ENCODE results near the gene PLEK2.
A peak's percentile ranks its signal among the peaks of the same experiment; 100 is the strongest.

The PLEK2 gene

DNA sequence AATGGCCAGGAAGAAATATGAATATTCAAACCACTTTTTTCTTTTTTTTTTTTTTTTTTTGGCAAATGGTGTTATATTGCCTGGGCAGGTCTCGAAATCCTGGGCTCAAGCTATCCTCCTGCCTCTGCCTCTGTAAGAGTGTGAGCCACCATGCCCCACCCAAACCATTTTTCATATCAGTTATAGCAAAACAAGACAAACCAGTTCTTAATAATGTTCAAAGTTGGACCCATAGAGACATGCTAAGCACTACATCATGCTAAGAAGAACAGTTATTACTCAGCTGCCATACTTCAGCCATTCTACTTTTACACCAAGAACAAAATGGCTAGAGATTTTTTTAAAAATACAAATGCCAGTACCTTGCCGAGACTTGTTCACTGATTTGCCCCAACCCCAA, 26.3 kb downstream of the PLEK2 start:
- no peak overlapping the region for H3K27ac ChIP-seq (ENCODE audit: low read length)
- no peaks in the 10 kb centered on the region for H3K9me3 ChIP-seq (ENCODE audit: control insufficient read depth in 2 of 2, low read length in 2 of 2)
- H3K36me3 ChIP-seq (ENCODE audit: control insufficient read depth in 2 of 2, insufficient read depth in 2 of 2, low read length in 2 of 2), result peaks cover 23 to 37% of the 10 kb centered on the region in 2 donors
- no peak overlapping the region for H3K9ac ChIP-seq (ENCODE audit: low read length in 2 of 2)
- no peaks in the 10 kb centered on the region for H3K4me1 ChIP-seq (ENCODE audit: control insufficient read depth, insufficient read depth, low read length)
- H3K27me3 ChIP-seq (ENCODE audit: control insufficient read depth in 1 of 2, insufficient read depth in 2 of 2, low read length in 2 of 2), result no peaks in the 10 kb centered on the region
- no peak overlapping the region for H3K4me3 ChIP-seq (ENCODE audit: low read length in 2 of 2)

DNA sequence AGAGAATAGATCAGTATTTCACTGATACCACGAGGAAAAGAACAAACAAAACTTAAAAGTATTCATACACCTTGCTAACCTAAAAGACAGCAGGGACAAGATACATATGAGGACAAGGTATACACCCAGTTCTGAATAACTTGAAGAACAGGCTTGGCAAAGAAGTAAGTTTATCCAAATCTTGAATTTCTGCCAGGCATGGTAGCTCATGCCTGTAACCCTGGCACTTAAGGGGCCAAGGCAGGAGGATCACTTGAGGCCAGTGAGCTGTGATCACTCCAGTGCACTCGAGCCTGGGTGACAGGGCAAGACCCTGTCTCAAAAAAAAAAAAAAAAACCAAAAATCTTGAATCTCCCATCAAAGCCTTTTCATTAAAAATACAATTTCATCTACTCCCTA, 26.8 kb downstream of the PLEK2 start:
- no peak overlapping the region for H3K27ac ChIP-seq (ENCODE audit: low read length)
- no peak overlapping the region for H3K9ac ChIP-seq (ENCODE audit: low read length in 2 of 2)
- no peaks in the 10 kb centered on the region for H3K27me3 ChIP-seq (ENCODE audit: control insufficient read depth in 1 of 2, insufficient read depth in 2 of 2, low read length in 2 of 2)
- no peak overlapping the region for H3K4me3 ChIP-seq (ENCODE audit: low read length in 2 of 2)
- H3K36me3 ChIP-seq (ENCODE audit: control insufficient read depth in 2 of 2, insufficient read depth in 2 of 2, low read length in 2 of 2), result peaks cover 24 to 39% of the 10 kb centered on the region in 2 donors
- no peaks in the 10 kb centered on the region for H3K9me3 ChIP-seq (ENCODE audit: control insufficient read depth in 2 of 2, low read length in 2 of 2)
- H3K4me1 ChIP-seq (ENCODE audit: control insufficient read depth, insufficient read depth, low read length), result no peaks in the 10 kb centered on the region

DNA sequence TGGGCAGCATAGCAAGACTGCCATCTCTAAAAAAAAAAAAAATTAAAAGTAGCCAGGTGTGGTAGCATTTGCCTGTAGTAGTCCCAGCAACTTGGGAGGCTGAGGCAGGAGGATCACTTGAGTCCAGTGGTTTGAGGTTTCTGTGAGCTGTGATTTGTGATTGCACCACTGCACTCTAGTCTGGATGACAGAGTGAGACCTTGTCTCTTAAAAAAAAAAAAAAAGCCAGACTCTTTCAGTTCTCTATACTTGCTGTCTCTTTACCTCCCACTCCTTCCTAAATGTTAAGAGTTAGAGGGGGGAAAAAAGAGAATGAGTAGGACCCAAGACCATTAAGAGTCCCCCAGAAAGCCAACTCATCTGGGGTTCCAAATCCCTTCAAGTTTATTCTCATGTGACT, 34.0 kb downstream of the PLEK2 start:
- Histone ChIP-seq H3K9me3 (ENCODE audit: control insufficient read depth in 2 of 2, low read length in 2 of 2) (no peaks in the 10 kb centered on the region), H3K36me3 (ENCODE audit: control insufficient read depth in 2 of 2, insufficient read depth in 2 of 2, low read length in 2 of 2) (peaks cover 51 to 52% of the 10 kb centered on the region in 2 donors), H3K9ac (ENCODE audit: low read length in 2 of 2) (no peak overlapping the region), H3K4me1 (ENCODE audit: control insufficient read depth, insufficient read depth, low read length) (no peaks in the 10 kb centered on the region), H3K27me3 (ENCODE audit: control insufficient read depth in 1 of 2, insufficient read depth in 2 of 2, low read length in 2 of 2) (no peaks in the 10 kb centered on the region), H3K27ac (ENCODE audit: low read length) (no peak overlapping the region), H3K4me3 (ENCODE audit: low read length in 2 of 2) (no peak overlapping the region)

DNA sequence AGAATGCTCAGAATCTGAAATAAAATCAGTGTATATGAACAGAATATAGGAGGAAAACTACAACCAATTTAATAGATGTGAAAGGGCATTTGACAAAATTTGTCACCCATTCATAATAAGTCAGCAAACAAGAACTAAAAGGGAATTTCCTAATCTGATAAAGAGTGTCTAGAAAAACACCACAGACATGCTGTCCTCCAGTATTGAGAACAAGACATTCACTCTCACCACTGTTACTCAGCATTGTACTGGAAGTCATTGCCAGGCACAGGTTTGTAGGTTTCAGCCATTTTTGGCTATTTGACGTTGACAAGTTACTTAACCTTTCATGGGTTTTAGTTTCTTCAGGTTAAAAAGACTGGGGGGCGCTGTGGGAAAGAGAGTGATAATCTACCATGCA, 38.6 kb downstream of the PLEK2 start:
- H3K27me3 ChIP-seq (ENCODE audit: control insufficient read depth in 1 of 2, insufficient read depth in 2 of 2, low read length in 2 of 2), result no peaks in the 10 kb centered on the region
- H3K4me1 ChIP-seq (ENCODE audit: control insufficient read depth, insufficient read depth, low read length), result no peaks in the 10 kb centered on the region
- no peak overlapping the region for H3K9ac ChIP-seq (ENCODE audit: low read length in 2 of 2)
- H3K4me3 ChIP-seq (ENCODE audit: low read length in 2 of 2), result no peak overlapping the region
- peaks cover 25 to 32% of the 10 kb centered on the region in 2 donors for H3K36me3 ChIP-seq (ENCODE audit: control insufficient read depth in 2 of 2, insufficient read depth in 2 of 2, low read length in 2 of 2)
- H3K9me3 ChIP-seq (ENCODE audit: control insufficient read depth in 2 of 2, low read length in 2 of 2), result no peaks in the 10 kb centered on the region
- H3K27ac ChIP-seq (ENCODE audit: low read length), result no peak overlapping the region

DNA sequence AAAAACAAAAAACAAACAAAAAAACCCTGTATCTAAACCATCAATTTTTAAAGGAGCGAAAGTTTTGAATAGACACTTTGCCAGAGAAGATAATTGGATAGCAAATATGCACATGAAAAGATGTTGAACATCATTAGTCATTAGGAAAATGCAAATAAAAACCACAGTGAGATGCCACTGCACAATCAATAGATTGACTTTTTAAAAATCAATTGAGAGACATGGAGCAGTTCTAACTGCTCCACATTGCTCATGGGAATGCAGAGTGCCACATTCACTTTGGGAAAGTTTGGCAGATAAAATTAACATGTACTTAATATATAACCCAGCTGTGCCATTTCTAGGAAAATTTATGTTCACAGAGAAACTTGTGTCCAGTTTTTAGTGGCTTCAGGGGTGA, 39.1 kb downstream of the PLEK2 start:
- Histone ChIP-seq H3K36me3 (ENCODE audit: control insufficient read depth in 2 of 2, insufficient read depth in 2 of 2, low read length in 2 of 2) (peaks cover 24 to 33% of the 10 kb centered on the region in 2 donors), H3K27ac (ENCODE audit: low read length) (no peak overlapping the region)

DNA sequence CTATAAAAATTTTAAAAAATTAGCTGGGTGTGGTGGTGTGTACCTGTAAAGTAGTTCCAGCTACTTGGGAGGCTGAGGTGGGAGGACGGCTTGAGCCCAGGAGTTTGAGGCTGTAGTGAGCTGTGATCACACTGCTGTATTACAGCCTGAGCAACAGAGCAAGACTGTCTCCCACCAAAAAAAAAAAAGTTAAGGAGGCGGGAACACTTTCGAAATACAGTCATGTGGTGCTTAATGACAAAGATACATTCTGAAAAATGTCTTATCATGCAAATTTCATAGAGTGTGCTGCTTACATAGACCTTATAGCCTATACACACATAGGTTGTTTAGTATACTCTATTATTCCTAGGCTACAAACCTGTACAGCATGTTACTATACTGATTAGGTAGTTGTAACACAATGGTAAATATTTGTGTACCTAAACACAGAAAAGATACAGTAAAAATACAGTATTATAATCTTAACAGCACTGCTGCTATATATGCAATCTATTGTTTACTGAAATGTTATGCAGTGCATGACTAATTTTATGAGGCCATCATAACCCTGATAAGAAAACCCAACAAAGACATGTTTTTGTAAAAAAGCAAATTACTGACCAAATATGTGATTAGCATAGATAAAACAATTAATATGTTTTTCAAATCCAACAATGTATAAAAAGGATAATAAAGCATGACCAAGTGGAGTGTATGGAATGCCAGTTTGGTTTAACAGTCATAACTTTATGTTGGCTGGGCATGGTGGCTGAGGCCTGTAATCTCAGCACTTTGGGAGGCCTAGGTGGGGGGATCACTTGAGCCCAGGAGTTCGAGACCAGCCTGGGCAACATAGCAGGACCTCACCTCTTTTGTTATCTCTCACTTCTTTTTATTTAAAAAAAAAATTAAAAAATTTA, 40.5 kb downstream of the PLEK2 start:
- Histone ChIP-seq H3K4me3 (ENCODE audit: low read length in 2 of 2) (no peak overlapping the region), H3K27ac (ENCODE audit: low read length) (no peak overlapping the region), H3K36me3 (ENCODE audit: control insufficient read depth in 2 of 2, insufficient read depth in 2 of 2, low read length in 2 of 2) (peaks cover 24 to 31% of the 10 kb centered on the region in 2 donors), H3K9ac (ENCODE audit: low read length in 2 of 2) (no peak overlapping the region), H3K9me3 (ENCODE audit: control insufficient read depth in 2 of 2, low read length in 2 of 2) (no peaks in the 10 kb centered on the region), H3K27me3 (ENCODE audit: control insufficient read depth in 1 of 2, insufficient read depth in 2 of 2, low read length in 2 of 2) (no peaks in the 10 kb centered on the region), H3K4me1 (ENCODE audit: control insufficient read depth, insufficient read depth, low read length) (no peaks in the 10 kb centered on the region)

More for the DNA sequence above, 39.1 kb downstream of the PLEK2 start:
- Histone ChIP-seq H3K4me3 (ENCODE audit: low read length in 2 of 2) (no peak overlapping the region), H3K4me1 (ENCODE audit: control insufficient read depth, insufficient read depth, low read length) (no peaks in the 10 kb centered on the region), H3K9ac (ENCODE audit: low read length in 2 of 2) (no peak overlapping the region), H3K9me3 (ENCODE audit: control insufficient read depth in 2 of 2, low read length in 2 of 2) (no peaks in the 10 kb centered on the region), H3K27me3 (ENCODE audit: control insufficient read depth in 1 of 2, insufficient read depth in 2 of 2, low read length in 2 of 2) (no peaks in the 10 kb centered on the region)

DNA sequence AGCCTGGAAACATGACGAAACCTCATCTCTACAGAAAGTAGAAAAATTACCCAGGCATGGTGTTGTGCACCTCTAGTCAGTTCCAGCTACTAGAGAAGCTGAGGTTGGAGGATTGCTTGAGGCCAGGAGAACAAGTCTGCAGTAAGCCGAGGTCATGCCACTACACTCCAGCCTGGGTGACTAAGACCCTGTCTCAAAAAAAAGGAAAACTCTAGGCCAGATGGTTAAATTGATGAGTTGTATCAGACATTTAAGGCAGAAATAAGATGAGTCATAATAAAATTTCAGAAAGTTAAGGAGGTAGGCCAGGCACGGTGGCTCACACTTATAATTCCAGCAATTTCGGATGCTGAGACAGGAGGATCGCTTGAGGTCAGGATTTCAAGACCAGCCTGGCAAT, 41.1 kb downstream of the PLEK2 start:
- Histone ChIP-seq H3K27me3 (ENCODE audit: control insufficient read depth in 1 of 2, insufficient read depth in 2 of 2, low read length in 2 of 2) (no peaks in the 10 kb centered on the region), H3K9me3 (ENCODE audit: control insufficient read depth in 2 of 2, low read length in 2 of 2) (no peaks in the 10 kb centered on the region), H3K36me3 (ENCODE audit: control insufficient read depth in 2 of 2, insufficient read depth in 2 of 2, low read length in 2 of 2) (peaks cover 26 to 27% of the 10 kb centered on the region in 2 donors), H3K4me1 (ENCODE audit: control insufficient read depth, insufficient read depth, low read length) (no peaks in the 10 kb centered on the region), H3K27ac (ENCODE audit: low read length) (no peak overlapping the region), H3K9ac (ENCODE audit: low read length in 2 of 2) (no peak overlapping the region), H3K4me3 (ENCODE audit: low read length in 2 of 2) (no peak overlapping the region)

DNA sequence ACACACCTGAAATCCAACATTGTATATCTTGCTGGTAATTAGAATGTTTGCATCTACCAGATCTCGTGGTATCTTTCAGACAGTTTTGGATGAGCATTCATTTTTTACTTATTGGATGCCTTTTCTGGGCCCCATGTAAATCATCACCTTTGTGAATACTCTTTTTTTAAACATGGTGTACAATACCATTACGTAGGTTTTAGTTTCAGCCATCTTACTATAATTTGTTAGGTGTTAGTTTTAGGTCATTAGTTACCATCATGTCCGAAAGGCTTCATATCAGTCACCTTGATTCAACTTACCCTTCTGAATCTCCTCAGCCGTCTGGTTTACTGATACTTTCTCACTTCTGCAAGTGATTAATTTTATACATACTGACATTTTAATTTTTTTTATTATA, 46.5 kb downstream of the PLEK2 start:
- peaks cover 14 to 28% of the 10 kb centered on the region in 2 donors for H3K36me3 ChIP-seq (ENCODE audit: control insufficient read depth in 2 of 2, insufficient read depth in 2 of 2, low read length in 2 of 2)
- no peak overlapping the region for H3K27ac ChIP-seq (ENCODE audit: low read length)
- no peak overlapping the region for H3K9ac ChIP-seq (ENCODE audit: low read length in 2 of 2)
- H3K4me3 ChIP-seq (ENCODE audit: low read length in 2 of 2), result no peak overlapping the region
- no peaks in the 10 kb centered on the region for H3K27me3 ChIP-seq (ENCODE audit: control insufficient read depth in 1 of 2, insufficient read depth in 2 of 2, low read length in 2 of 2)
- H3K4me1 ChIP-seq (ENCODE audit: control insufficient read depth, insufficient read depth, low read length), result no peaks in the 10 kb centered on the region
- no peaks in the 10 kb centered on the region for H3K9me3 ChIP-seq (ENCODE audit: control insufficient read depth in 2 of 2, low read length in 2 of 2)

DNA sequence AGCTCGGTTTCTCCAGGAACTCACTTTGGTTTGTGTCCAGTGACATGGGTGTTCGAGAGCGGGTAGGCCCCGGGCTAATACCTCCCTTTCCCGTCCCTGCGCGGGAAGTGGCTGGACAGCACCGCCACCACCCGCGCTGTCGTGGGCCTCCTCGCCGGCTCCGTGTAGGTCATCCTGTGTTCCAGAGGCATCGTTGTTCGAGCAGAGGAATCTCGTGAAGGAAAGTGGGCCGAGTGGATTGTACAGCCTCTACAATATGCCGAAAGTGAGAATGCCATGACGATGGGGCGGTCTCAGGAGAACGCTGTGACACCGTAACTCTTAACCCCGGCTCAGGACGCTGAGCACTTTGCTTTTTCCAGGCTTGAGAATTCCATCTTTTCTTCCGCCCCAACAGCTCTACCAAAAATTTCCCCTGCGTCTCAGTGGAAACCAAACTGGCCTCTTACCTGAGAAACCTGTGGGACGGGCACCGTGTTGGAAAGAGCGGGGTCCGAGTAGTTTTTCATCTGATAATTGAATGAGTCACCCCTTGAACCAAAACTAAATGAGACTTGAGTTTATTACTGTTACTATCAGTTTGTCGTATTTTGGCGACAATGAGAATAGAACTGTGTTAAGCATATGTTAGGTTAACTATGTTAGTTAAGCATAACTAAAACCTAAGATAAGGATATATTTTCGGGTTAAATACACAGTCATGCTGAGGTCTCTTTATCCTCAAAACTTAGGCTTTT, 51.3 kb downstream of the PLEK2 start:
- H3K36me3 ChIP-seq (ENCODE audit: control insufficient read depth in 2 of 2, insufficient read depth in 2 of 2, low read length in 2 of 2), result peaks cover 2 to 9% of the 10 kb centered on the region in 2 donors
- no peaks in the 10 kb centered on the region for H3K27me3 ChIP-seq (ENCODE audit: control insufficient read depth in 1 of 2, insufficient read depth in 2 of 2, low read length in 2 of 2)
- H3K4me3 ChIP-seq (ENCODE audit: low read length in 2 of 2), result peak overlapping the region; percentile 86 to 96
- peak overlapping the region; percentile 94 for H3K27ac ChIP-seq (ENCODE audit: low read length)
- peaks cover 5% of the 10 kb centered on the region for H3K4me1 ChIP-seq (ENCODE audit: control insufficient read depth, insufficient read depth, low read length)
- H3K9me3 ChIP-seq (ENCODE audit: control insufficient read depth in 2 of 2, low read length in 2 of 2), result no peaks in the 10 kb centered on the region
- H3K9ac ChIP-seq (ENCODE audit: low read length in 2 of 2), result peak overlapping the region; percentile 81 to 97

DNA sequence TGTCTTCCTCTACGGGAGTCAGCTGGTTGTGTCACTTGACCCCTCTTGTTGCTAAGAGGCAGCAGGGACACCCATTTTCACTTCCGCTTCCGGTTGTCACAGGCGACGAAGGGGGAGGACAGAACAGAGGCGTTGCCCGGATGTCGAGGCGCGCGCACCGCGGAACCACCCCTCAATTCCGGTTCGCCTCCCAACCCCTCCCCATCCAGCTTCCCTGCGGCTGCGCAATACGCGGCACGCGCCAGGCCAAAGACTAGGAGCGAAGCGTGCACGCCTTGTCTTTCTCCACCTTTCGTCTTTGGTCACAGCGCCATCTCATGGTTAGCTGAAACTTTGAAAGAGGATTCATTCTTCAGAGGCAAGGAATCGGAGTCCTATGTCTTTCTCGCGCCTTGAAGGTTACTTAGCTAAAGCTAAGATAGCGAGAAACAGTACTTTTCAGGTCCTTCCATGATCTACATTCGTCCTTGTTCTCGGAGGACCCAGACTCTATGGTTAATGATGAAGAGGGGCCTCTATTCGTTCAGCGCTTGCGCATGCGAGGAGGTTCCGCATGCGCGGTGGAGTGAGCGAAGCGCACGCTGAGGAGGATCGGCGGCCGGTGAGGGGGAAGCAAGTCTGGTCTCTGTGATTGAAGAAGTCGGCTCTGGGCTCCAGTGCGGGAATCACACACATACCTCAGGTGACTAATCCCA, 52.0 kb downstream of the PLEK2 start, which contains the start of the genes ATP6V1D and EIF2S1:
ATP6V1D (minus strand) TSS at position 30 of the 695 bp plus-strand sequence. CDS start 106 bp downstream, outside the sequence.
EIF2S1 (plus strand) TSS at position 554 of the 695 bp plus-strand sequence. CDS start 4,440 bp downstream, outside the sequence.
- Histone ChIP-seq H3K27ac (ENCODE audit: low read length) (peak within 1 kb of the TSS; percentile 94), H3K9me3 (ENCODE audit: control insufficient read depth in 2 of 2, low read length in 2 of 2) (no peaks in the 10 kb centered on the region), H3K9ac (ENCODE audit: low read length in 2 of 2) (peak within 1 kb of the TSS; percentile 81 to 97), H3K36me3 (ENCODE audit: control insufficient read depth in 2 of 2, insufficient read depth in 2 of 2, low read length in 2 of 2) (peaks cover 2% of the 10 kb centered on the region in 2 donors), H3K4me3 (ENCODE audit: low read length in 2 of 2) (peak within 1 kb of the TSS; percentile 89 to 96), H3K27me3 (ENCODE audit: control insufficient read depth in 1 of 2, insufficient read depth in 2 of 2, low read length in 2 of 2) (no peaks in the 10 kb centered on the region), H3K4me1 (ENCODE audit: control insufficient read depth, insufficient read depth, low read length) (peaks cover 5% of the 10 kb centered on the region)

Measured in stomach smooth muscle (tissue), 2 donors.